ENCODE measurements around the gene DNALI1.

DNA sequence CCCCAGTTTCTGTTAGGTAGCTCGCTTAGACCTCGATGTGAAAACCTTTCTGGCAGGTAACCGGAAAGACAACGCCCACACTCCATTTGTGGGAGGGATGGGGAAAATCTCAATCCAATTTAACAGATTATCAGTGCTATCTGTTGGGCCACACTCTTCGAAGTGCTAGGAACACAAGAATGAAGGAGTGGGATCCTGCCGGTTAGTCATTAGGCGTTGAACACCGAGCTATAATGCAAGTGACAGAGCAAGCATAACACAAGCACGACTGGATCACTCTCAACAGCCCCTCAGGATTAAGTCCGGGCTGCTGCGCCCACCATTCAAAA lies 3.2 kb upstream of the DNALI1 start:
- TF ChIP-seq EZH2 (IDR thresholded peaks at IDR 0.05; ENCODE audit: borderline replicate concordance, low read depth, low read length, severe bottlenecking): no peak
- TF ChIP-seq, protein P1, sequence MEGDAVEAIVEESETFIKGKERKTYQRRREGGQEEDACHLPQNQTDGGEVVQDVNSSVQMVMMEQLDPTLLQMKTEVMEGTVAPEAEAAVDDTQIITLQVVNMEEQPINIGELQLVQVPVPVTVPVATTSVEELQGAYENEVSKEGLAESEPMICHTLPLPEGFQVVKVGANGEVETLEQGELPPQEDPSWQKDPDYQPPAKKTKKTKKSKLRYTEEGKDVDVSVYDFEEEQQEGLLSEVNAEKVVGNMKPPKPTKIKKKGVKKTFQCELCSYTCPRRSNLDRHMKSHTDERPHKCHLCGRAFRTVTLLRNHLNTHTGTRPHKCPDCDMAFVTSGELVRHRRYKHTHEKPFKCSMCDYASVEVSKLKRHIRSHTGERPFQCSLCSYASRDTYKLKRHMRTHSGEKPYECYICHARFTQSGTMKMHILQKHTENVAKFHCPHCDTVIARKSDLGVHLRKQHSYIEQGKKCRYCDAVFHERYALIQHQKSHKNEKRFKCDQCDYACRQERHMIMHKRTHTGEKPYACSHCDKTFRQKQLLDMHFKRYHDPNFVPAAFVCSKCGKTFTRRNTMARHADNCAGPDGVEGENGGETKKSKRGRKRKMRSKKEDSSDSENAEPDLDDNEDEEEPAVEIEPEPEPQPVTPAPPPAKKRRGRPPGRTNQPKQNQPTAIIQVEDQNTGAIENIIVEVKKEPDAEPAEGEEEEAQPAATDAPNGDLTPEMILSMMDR (IDR thresholded peaks at IDR 0.05; ENCODE audit: borderline replicate concordance, extremely low read depth, low read length, poor library complexity, severe bottlenecking): no peak
